Naive thymus-derived CD4-positive, alpha-beta T cell (primary cell): ENCODE measurements around the gene PTH2R. TPM values are rescaled to one million over a fixed set of nuclear protein-coding genes. Genes with fewer than 3 reads are reported as not detected.
"Not testable (repeated sequence)": the region's sequence is repeated elsewhere in the genome, so short reads cannot be mapped to it uniquely, and the experiment has no call there.

Experiments used
- ATAC-seq: fragments of 150-1000 bp; cut with Tn5 transposase; 2 replicates; pipeline ENCODE4 v1.10.0; 2021; ENCODE audit warnings: mild to moderate bottlenecking, moderate library complexity
- CTCF ChIA-PET: fragments of 350-600 bp; sonication (Branson Sonifier 250); formaldehyde crosslinking; loops from one replicate; lab custom pipeline; 2021; ENCODE audit warnings: antibody characterized with exemption; lab: Charles Lee
- POLR2A ChIA-PET: fragments of 350-600 bp; sonication (Branson Sonifier 250); formaldehyde crosslinking; loops from one replicate; lab custom pipeline; 2021; ENCODE audit warnings: antibody characterized with exemption, inconsistent platforms; lab: Charles Lee
- DNase-seq, 9 donors: peaks; one replicate each; pipeline versions ENCODE4 v3.0.0 to v3.0.0-alpha.2; 2020 to 2022; ENCODE audit warnings: mixed read lengths in 1 of 9
- H3K27ac ChIP-seq: one replicate; pipeline ENCODE4 v1.7.0; 2013; ENCODE audit warnings: mild to moderate bottlenecking, low read depth, low read length, moderate library complexity
- H3K27me3 ChIP-seq, 2 donors: one replicate each; pipeline ENCODE4 v1.7.0; 2013; ENCODE audit warnings: low read length in 2 of 2, mild to moderate bottlenecking in 2 of 2, moderate library complexity in 2 of 2; ENCODE audit not compliant: control insufficient read depth in 2 of 2, insufficient read depth in 2 of 2
- H3K36me3 ChIP-seq, 3 experiments: 1 replicate in 2 of 3; 2 replicates in 1 of 3; pipeline ENCODE4 v1.7.0; 2013; ENCODE audit warnings: low read length in 3 of 3, mild to moderate bottlenecking in 3 of 3, moderate library complexity in 1 of 3; ENCODE audit not compliant: insufficient read depth in 3 of 3, control insufficient read depth in 2 of 3
- H3K4me1 ChIP-seq, 2 donors: one replicate each; pipeline ENCODE4 v1.7.0; 2013; ENCODE audit warnings: low read length in 2 of 2, mild to moderate bottlenecking in 2 of 2, moderate library complexity in 1 of 2; ENCODE audit not compliant: control insufficient read depth in 2 of 2, insufficient read depth in 2 of 2
- H3K4me3 ChIP-seq: 2 replicates; pipeline ENCODE4 v1.7.0; 2013; ENCODE audit warnings: mild to moderate bottlenecking, low read length
- H3K9me3 ChIP-seq, 3 experiments: 1 replicate in 2 of 3; 2 replicates in 1 of 3; pipeline ENCODE4 v1.7.0; 2013; ENCODE audit warnings: low read length in 3 of 3; ENCODE audit not compliant: control insufficient read depth in 2 of 3
- H3K27ac Mint-ChIP-seq, 9 donors: one replicate each; pipeline ENCODE4 v1.8.0; 2020 to 2022; ENCODE audit warnings: mixed read lengths in 9 of 9, mild to moderate bottlenecking in 8 of 9, moderate library complexity in 5 of 9, inconsistent platforms in 2 of 9
- H3K27me3 Mint-ChIP-seq, 5 donors: one replicate each; pipeline ENCODE4 v1.8.0; 2021 to 2022; ENCODE audit warnings: mixed read lengths in 5 of 5, mild to moderate bottlenecking in 1 of 5
- H3K36me3 Mint-ChIP-seq, 5 donors: one replicate each; pipeline ENCODE4 v1.8.0; 2020 to 2022; ENCODE audit warnings: mixed read lengths in 5 of 5, mild to moderate bottlenecking in 3 of 5, inconsistent platforms in 1 of 5
- H3K4me1 Mint-ChIP-seq, 7 donors: one replicate each; pipeline ENCODE4 v1.8.0; 2020 to 2022; ENCODE audit warnings: mixed read lengths in 7 of 7, mild to moderate bottlenecking in 3 of 7, inconsistent platforms in 1 of 7
- H3K4me3 Mint-ChIP-seq, 10 donors: one replicate each; pipeline ENCODE4 v1.8.0; 2020 to 2022; ENCODE audit warnings: mild to moderate bottlenecking in 10 of 10, mixed read lengths in 10 of 10, moderate library complexity in 6 of 10, inconsistent platforms in 2 of 10
- H3K9me3 Mint-ChIP-seq, 11 donors: one replicate each; pipeline ENCODE4 v1.8.0; 2020 to 2022; ENCODE audit warnings: mixed read lengths in 11 of 11, mild to moderate bottlenecking in 4 of 11, inconsistent platforms in 1 of 11, moderate library complexity in 1 of 11
- intact Hi-C, 2 donors: fragments of 100-400 bp; cut with micrococcal nuclease; formaldehyde crosslinking; loops; one replicate each; pipeline ENCODE4 v1.15.1; 2023
- polyA plus RNA-seq, 2 donors: library from polyadenylated mRNA; unstranded; fragments of 300-500 nt; fragmentation: Illumina TruSeq; gene quantifications; one replicate each; pipeline ENCODE4 v1.2.3, GENCODE V29; 2021
- total RNA-seq, 6 experiments: library from RNA in 5 of 6; stranded (reverse) in 5 of 6; gene quantifications; 1 replicate in 5 of 6; 2 replicates in 1 of 6; pipeline ENCODE4 v1.2.3 and lab custom pipeline; 2021 to 2026

The PTH2R gene
- total and polyA plus RNA-seq, 7 experiments from 2014 or later, result 0.19 to 0.44 (median 0.43) TPM; not detected in 4

DNA sequence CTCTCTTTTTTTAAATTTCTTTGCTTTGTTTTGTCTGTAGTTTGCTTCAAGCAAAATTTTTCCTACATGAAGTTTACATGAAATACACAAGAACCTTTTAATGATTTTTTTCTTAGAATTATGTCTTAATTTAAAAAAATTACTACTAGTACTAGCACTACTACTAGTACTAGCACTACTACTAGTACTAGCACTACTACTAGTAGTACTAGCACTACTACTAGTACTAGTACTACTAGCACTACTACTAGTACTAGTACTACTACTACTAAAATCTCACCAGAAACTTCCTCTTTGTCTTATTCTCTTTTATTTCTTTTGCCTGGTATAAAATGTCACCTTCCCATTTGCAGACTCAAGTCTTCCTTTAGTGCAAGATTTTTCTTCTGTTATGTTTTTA is 71.1 kb downstream of the PTH2R start:
- DNase-seq, result no peak
- Mint-ChIP-seq H3K4me3 (no peak overlapping the region), H3K27ac (no peak overlapping the region), H3K27me3 (peaks cover 0 to 27% (median 2%) of the 10 kb centered on the region in 5 donors), H3K36me3 (peaks cover 0 to 5% (median 0%) of the 10 kb centered on the region in 5 donors), H3K9me3 (peaks cover 0 to 11% (median 5%) of the 10 kb centered on the region in 11 donors), H3K4me1 (no peaks in the 10 kb centered on the region)
- intact Hi-C loops, result no loop called here
- ChIA-PET CTCF (no interaction called here), POLR2A (no interaction called here)
- no peaks in the 10 kb centered on the region for H3K36me3 ChIP-seq
- no peaks in the 10 kb centered on the region for H3K9me3 ChIP-seq
- H3K4me3 ChIP-seq, result no peak overlapping the region
- H3K4me1 ChIP-seq, result no peaks in the 10 kb centered on the region
- no peak for ATAC-seq
- H3K27ac ChIP-seq, result no peak overlapping the region
- no peaks in the 10 kb centered on the region for H3K27me3 ChIP-seq

DNA sequence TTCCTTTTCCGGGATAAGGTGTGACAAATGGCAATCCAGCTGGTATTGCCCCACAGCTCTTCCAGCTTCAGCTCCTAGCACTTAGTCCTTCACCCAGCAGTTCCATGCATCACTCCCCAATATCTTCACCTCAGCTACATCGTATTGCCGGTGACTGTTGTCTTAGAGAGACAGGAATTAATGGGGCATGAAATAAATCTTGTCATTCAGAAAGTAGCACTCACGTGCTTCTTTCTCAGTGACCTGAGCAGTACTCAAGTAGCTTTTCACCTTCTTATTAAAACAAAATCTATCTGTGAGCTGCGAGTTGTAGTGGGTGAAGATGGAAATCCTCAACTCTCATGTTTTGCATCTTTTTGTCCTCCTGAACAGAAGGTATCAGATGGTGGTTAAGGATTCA is 72.8 kb downstream of the PTH2R start:
- intact Hi-C loops, result no loop called here
- ChIA-PET POLR2A (no interaction called here), CTCF (no interaction called here)
- Mint-ChIP-seq H3K4me1 (no peaks in the 10 kb centered on the region), H3K27ac (no peak overlapping the region), H3K4me3 (no peak overlapping the region), H3K27me3 (peaks cover 0 to 13% (median 2%) of the 10 kb centered on the region in 5 donors), H3K9me3 (peaks cover 0 to 15% (median 4%) of the 10 kb centered on the region in 11 donors), H3K36me3 (peaks cover 0 to 7% (median 0%) of the 10 kb centered on the region in 5 donors)
- H3K27me3 ChIP-seq, result no peaks in the 10 kb centered on the region
- no peak overlapping the region for H3K27ac ChIP-seq
- H3K4me3 ChIP-seq, result no peak overlapping the region
- no peak for DNase-seq
- ATAC-seq, result no peak
- H3K36me3 ChIP-seq, result no peaks in the 10 kb centered on the region
- H3K4me1 ChIP-seq, result no peaks in the 10 kb centered on the region
- H3K9me3 ChIP-seq, result no peaks in the 10 kb centered on the region

DNA sequence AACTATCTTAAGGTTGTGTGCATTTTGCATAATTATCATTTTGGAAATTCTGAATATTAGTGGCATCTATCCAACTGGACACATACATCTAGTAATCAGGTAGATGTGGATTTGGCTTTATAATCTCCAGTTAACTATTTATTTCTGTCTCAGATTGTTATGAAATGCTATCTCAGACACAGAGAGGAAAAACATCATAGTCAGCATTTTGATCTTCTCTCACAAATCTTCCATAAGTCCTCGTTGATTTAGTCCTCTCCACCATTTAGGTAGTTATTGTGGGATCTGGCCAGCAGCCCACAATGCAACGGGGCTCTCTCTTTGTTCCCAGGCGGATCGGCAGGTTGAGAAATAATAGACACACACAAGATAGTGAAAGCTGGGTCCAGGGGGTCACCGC is 75.4 kb downstream of the PTH2R start:
- CTCF ChIA-PET, H3K4me1 Mint-ChIP-seq, DNase-seq, H3K27me3 ChIP-seq, ATAC-seq, POLR2A ChIA-PET, H3K4me3 ChIP-seq, H3K4me1 ChIP-seq, intact Hi-C loops, H3K9me3 ChIP-seq, H3K36me3 Mint-ChIP-seq, H3K27ac Mint-ChIP-seq, H3K27me3 Mint-ChIP-seq, H3K36me3 ChIP-seq, H3K27ac ChIP-seq, H3K4me3 Mint-ChIP-seq: not testable (repeated sequence)
- H3K9me3 Mint-ChIP-seq, result peaks cover 0 to 16% (median 5%) of the 10 kb centered on the region in 11 donors

DNA sequence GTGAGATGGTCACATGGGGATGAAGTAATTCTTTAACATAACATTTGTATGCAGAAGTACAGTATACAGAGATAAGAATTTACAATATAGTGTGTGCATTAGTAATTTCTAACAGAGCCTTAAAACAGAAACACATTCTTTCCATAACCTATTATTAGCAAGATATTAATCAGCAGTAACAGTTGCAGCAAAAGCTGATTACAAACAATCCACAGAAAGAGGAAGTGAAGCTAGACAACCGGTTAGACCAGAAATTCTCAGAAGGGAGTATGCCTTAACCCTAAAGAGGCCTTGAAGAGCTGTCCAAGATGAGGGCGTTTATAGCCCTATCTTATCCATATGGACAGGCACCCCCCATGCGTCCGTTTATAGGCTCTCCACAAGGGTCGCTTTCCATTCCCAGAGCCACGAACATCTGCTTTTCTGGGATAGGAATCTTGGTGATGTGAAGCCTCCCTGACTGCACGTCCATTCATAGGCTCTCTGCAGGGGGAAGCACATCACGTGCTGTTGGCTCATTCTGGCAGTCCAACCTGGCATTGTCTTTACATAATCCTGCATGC is 75.9 kb downstream of the PTH2R start:
- POLR2A ChIA-PET, H3K9me3 ChIP-seq, H3K36me3 Mint-ChIP-seq, H3K27ac Mint-ChIP-seq, H3K27me3 Mint-ChIP-seq, H3K4me3 Mint-ChIP-seq, H3K27me3 ChIP-seq, H3K4me1 ChIP-seq, H3K4me3 ChIP-seq, ATAC-seq, H3K36me3 ChIP-seq, intact Hi-C loops, CTCF ChIA-PET, H3K27ac ChIP-seq, DNase-seq, H3K4me1 Mint-ChIP-seq: not testable (repeated sequence)
- peaks cover 0 to 20% (median 7%) of the 10 kb centered on the region in 11 donors for H3K9me3 Mint-ChIP-seq

DNA sequence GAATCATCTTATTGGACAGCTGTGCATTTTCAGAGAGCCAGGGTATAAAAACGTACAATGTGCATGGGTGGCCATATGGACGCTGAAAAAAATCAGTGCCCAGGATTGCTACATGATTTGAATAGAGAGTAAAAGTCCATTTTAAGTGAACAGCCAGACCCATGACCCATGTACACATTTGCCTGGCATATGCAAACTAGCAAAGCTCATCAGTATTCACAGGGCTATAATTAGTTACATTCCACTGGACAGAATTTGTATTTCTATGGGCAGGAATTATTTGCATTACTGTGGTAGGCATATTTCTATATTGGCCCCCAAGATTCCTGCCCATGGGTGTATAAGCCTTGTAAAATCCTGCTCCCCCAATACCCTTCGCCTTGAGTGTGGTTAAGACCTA is 78.8 kb downstream of the PTH2R start:
- DNase-seq (no peak), ATAC-seq (no peak)
- Mint-ChIP-seq H3K36me3 (peaks cover 0 to 7% (median 0%) of the 10 kb centered on the region in 5 donors), H3K4me1 (no peaks in the 10 kb centered on the region), H3K27ac (no peak overlapping the region), H3K9me3 (peaks cover 0 to 20% (median 8%) of the 10 kb centered on the region in 11 donors), H3K4me3 (no peak overlapping the region), H3K27me3 (peaks cover 0 to 11% (median 5%) of the 10 kb centered on the region in 5 donors)
- Histone ChIP-seq H3K27me3 (no peaks in the 10 kb centered on the region), H3K4me1 (no peaks in the 10 kb centered on the region), H3K4me3 (no peak overlapping the region), H3K36me3 (no peaks in the 10 kb centered on the region), H3K27ac (no peak overlapping the region), H3K9me3 (no peaks in the 10 kb centered on the region)
- CTCF ChIA-PET, result no interaction called here
- intact Hi-C loops, result no loop called here
- POLR2A ChIA-PET, result no interaction called here

DNA sequence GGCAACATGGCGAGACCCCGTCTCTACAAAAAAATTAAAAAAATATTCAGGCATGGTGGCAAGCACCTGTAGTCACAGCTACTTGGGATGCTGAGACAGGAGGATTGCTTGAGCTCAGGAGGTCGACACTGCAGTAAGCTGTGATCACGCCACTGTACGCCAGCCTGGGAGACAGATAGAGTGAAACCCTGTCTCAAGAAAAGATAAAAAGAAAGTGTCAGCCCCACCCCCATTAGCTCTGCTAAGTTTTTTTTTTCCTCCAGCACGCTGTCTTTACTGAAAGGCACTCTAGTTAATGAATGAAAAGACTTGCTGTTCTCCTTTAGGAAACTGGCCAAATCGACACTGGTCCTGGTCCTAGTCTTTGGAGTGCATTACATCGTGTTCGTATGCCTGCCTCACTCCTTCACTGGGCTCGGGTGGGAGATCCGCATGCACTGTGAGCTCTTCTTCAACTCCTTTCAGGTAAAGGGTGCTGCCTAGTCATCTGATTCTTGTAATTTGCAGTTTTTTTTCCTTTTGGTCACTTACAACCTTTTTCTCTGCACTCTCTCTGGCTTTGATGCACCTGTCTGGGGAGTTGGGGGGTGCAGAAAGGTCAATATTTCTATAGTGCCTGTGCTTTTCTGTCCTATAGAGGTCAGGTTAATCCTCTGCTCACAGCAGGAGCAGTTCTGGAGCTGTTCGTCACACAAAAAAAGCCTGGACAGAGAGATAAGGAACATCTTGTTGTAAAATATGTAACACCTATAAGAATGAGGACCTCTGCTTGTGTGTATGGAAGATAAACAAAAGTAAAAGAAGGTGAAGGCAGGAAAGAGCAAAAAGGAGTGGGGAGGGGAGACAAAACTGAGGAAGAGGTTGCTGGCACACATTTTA is 82.3 kb downstream of the PTH2R start:
- Histone ChIP-seq H3K4me1 (no peaks in the 10 kb centered on the region), H3K4me3 (no peak overlapping the region), H3K36me3 (no peaks in the 10 kb centered on the region), H3K9me3 (no peaks in the 10 kb centered on the region), H3K27ac (no peak overlapping the region), H3K27me3 (no peaks in the 10 kb centered on the region)
- peaks cover 0 to 8% (median 4%) of the 10 kb centered on the region in 5 donors for H3K27me3 Mint-ChIP-seq
- H3K4me3 Mint-ChIP-seq, result no peak overlapping the region
- ChIA-PET POLR2A (no interaction called here), CTCF (no interaction called here)
- no peak overlapping the region for H3K27ac Mint-ChIP-seq
- no peak for ATAC-seq
- intact Hi-C loops, result no loop called here
- H3K36me3 Mint-ChIP-seq, result no peaks in the 10 kb centered on the region
- H3K4me1 Mint-ChIP-seq, result no peaks in the 10 kb centered on the region
- DNase-seq, result no peak
- H3K9me3 Mint-ChIP-seq, result peaks cover 0 to 12% (median 3%) of the 10 kb centered on the region in 11 donors
